GM18907 (cell line): ENCODE measurements around the gene CNGA2.

Experiments used
- ATAC-seq: cut with Tn5 transposase; IDR thresholded peaks from one replicate; pipeline ENCODE4 v1.9.1; 2021; ENCODE audit warnings: mild to moderate bottlenecking, moderate library complexity; ENCODE audit not compliant: unreplicated experiment

CNGA2 gene

DNA sequence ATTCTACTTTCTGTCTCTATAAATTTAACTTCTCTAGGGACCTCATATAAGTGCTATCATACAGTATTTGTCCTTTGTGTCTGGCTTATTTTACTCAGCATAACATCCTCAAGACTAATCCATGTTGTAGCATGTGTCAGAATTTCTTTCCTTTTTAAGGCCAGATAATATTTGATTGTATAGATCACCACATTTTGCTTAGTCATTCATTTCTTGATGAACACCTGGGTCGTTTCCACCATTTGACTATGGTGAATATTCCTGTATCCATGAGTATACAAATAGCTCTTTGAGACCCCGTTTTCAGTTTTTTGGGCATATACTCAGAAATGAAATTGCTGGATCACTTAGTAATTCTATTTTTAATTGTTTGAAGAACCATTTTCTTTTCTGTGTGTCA lies 12.0 kb downstream of the CNGA2 start:
- no peak for ATAC-seq

DNA sequence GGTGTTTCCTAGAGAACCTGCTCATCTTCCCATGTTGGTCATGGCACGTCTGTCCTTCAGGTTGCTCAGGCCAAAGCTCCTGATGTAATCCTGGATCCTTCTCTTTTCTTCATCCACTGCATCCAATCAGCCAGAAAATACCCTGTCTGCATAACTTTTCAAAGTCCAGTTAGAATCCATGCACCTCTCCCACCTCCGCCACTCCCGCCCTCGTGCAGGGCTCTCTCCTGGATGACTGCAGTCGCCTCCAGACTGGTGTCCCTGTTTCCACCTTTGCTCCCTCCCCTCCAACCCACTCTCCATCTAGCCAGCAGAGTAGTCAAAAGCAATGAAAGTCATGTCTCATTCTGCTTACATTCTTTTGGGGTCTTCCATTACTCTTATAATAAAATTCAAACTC lies 16.0 kb downstream of the CNGA2 start:
- no peak for ATAC-seq

DNA sequence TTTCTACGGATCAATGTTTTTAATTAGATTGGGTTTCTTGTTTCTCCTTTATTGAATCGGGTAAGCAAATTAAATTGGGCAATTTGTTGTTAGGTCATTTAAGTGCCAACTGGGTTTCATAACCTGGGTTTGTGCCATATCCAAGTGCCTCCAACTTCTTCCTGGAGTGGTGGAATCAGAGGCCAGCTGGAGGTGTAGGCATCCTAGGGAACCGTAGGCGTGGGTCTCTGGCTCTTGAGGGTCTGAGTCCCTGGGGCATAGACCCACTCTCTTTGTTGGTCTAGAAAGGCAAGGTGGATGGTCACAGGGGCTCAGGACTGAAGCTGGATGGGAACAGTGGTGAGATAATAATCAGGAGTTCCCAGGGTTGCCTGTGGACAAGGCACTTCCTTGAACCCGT lies 18.3 kb downstream of the CNGA2 start:
- ATAC-seq = no peak

DNA sequence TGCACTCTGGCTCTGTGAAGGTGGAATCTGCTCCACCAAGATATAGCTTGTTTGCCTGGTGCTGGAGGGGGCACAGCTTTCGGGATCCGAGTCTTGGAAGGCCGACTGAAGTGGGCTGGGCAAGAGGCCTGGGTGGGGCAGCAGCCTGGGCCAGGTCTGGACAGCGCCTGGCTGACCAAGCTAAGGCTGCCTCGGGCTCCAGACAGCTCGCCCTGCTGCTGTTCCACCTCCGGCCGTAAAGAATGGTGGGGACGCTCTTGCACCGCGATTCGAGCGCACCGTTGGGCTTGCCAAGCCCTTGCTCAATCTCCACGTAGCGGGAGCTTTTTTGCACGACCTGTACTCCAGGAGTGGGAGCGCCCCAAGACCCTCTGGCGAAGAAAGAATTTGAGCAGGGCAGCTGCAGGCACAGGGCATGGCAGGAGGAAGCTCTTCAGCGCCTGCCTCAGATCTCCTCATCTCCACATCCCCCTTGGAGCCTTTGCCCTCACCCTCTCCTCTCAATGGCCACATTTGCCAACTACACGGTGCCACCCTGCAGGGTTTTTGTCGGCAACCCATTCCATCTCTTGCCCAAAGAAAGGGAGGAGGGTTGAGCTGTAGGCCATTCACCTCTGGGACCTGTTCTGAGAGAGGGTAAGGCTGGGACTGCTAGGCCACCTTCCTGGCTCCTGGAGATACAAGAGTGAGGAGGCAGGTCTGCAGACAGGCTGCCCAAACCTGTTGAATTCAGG lies 18.9 kb downstream of the CNGA2 start:
- peak; percentile 80 for ATAC-seq

DNA sequence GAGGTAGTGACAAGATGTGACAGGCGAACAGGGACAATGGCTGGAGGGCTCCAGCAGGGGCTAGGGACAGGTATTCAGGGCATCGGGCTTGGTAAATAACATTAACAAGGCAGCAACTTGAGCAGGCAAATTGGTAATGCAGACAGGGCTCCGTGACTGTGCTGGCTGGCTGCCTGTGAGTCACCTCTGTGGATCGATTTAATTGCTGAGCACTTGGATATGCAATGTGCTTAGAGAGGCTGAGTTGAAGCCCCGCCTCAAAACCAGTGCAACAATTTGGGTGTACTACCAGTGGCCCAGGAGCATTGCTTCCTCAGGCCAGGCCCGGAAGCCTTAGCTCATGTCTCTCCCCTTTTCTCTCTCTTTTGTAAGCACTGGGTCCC lies 19.5 kb downstream of the CNGA2 start:
- ATAC-seq = no peak

DNA sequence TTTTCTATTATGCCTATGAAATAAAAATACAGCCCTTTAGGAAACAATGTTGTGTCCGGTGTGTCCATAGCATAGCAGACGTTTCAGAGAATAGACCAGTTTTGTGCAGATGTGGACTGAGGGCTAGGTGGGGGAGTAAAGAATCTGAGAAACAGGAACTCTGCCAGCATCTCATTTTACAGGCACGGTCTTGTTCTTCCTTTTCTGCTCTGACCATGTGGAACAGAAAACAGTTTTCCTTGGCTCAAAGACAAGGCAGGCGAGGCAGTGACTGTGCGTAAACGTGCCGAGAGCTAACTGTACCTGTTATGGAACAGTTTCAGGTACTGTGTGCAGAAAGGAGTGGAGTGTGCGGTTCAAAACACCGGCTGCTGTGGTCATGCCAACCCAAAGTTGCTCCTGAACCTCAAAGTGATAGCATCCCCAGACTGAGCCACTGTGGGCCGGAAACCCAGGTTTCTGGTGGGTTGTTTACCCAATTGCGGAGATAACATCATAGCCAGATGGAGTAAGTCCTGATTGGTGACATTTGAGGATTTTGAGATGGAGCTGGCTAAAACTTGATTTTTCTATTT lies 20.2 kb downstream of the CNGA2 start:
- ATAC-seq = no peak

DNA sequence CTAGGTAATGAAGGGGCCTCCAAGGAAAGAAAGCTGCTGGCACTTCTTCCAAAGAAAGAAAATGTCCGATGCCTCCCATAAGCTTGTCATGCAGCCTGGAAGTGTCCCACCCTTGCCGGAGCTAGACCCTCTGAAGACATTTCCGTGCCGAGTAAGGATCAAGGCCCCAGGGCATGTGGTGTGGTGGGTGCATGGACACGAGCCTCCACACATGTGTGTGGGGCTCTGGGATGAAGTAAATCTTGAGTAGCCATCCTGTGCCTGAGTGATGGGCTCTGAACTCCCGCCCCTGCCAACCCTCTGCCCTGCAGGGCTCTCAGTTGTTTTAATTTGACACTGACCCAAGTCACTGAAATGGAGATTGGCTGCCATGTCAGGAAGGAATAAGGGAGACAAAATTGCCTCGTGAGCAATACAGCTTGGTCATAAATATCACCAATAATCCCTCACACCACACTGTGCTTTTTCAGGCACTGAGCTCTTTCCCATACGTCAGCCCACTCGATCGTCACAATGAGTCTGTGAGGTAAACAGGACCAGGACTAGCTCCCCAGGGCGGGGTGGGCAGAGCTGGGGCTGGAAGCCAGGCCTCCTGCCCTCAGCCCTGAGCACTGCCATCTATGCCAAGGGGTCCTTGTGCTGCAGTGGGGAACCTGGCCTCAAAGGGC lies 24.6 kb downstream of the CNGA2 start:
- ATAC-seq = no peak

DNA sequence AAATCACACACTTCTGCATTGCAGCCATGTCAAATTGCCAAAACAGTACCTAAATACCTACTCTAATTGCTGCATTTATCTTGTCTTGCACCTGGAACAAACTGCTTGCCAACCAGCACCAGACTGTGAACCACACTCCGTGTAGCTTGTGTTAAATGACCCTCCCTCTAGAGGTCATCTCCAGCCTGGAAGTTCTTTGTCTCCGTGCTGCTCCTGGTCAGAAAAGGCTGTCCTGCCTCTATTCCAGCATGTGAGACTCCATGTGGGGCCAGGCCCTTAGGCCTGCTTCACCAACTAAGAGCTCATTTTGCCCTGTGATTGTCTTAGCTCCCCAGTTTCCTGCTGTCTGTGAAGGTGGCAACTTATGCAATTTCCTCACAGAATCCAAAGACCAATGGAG lies 28.3 kb downstream of the CNGA2 start:
- ATAC-seq = no peak

DNA sequence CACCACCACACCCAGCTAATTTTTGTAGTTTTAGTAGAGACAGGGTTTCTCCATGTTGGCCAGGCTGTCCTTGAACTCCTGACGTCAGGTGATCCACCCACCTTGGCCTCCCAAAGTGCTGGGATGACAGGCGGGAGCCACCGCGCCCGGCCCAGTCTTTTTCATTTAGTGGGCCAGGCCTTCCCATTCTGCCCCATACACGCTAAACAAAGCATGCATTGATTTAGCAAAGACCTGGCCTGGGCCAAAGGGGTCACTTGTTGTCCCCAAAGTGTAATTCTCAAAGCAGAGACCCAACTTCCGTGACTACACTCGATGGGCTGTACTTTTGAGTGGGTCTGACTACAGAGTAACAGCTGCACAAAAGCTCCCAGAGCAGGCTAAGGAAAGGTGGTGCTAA lies 29.2 kb downstream of the CNGA2 start:
- no peak for ATAC-seq

DNA sequence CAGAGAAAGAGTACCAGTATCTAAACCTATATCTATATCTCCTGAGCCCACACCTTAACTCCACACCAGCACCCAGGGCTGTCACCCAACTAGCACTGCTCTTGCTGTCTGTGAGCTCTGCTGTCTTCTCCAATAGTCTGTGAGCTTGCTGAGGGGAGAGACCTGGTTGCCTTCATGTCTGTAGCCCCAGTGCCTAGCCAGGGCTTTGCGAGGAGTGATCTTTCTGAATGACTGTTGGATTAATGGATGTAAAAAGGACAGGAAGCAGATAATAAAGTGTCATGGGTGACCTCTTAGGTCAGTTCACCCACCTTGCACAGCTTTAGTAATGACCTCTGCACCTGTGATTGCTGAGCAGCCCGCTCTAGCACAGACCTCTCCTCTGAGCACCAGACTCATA lies 30.5 kb downstream of the CNGA2 start:
- ATAC-seq = no peak

DNA sequence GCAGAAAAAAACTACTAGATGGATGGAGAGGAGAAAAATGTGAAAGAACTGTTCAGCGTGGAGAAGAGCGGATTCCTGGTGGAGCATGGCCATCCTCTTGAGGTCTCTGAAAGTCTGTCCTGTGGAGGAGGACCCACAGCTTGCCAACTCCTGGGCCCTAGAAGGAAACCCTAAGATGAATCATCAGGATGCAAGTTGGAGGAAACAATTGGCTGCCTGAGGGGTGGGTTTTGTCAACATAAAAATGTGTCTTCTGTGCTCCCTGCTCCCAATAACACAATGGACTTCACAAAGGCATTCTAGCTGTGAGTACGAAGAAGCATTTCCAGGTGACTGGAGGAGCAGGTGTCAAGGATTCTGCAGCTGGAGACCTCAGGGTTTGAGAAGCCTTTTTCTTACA lies 37.2 kb downstream of the CNGA2 start:
- ATAC-seq = no peak

DNA sequence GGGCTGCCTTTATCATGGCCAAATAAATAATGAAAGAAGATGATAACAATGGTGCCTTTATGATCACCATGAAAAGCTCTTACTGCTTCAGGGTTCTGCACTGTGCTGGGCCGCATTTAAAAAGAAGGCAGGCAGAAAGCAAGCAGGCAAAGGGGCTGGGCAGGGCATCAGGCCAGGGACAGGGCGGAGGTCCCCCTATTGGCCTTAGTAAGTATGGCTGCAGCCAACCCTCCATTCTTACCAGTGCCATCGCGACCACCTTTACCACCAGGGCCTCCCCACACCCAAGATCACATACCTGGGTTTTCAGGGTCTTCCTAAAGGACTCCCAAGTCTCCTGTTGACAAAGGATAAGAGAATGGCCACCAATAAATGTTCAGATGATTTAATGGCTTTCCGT lies 38.9 kb downstream of the CNGA2 start:
- no peak for ATAC-seq

DNA sequence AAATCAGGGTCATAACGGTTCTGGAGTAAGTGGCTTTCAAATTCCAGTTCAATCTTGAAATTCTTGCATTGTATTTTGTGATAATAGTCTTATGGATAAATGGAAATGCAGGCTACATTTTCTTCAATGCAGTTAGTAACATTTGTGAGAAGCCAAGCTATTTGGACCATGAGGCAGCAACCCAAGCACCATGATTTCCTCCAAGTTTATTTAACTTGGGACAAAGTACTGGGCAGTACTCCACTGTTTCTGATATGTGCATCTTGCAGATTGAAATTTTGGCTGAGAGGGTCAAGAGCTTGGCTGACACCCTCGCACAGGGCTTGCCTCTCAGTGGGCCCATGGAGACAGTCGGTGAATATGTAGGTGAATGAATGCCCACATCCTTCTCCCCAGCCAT lies 39.9 kb downstream of the CNGA2 start:
- ATAC-seq = no peak

DNA sequence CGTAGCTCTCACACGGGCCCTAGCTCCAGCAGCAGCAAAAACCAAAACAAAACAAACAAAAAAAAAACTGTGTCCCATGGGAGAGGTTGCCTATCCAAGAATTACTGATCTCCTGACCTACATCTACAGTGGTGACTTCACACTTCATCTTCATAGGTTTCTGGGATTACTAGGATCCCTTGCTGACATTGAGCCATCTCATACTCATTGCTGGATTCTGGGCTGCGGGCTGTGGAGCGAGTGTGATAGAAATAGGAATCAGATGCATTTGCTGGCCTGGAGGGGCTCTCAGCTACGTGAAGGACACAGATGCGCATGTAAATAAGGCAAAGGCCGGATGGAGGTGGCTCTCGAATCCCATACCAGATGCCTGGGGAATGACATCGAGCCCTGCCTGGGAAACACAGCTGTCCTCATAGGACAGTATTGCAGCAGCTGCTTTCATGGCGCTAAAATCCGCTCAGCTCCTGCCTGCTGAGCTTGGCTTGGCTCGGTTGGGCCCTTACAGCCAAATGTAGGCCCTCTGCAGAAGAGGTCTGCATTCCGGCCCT lies 41.7 kb downstream of the CNGA2 start:
- no peak for ATAC-seq

DNA sequence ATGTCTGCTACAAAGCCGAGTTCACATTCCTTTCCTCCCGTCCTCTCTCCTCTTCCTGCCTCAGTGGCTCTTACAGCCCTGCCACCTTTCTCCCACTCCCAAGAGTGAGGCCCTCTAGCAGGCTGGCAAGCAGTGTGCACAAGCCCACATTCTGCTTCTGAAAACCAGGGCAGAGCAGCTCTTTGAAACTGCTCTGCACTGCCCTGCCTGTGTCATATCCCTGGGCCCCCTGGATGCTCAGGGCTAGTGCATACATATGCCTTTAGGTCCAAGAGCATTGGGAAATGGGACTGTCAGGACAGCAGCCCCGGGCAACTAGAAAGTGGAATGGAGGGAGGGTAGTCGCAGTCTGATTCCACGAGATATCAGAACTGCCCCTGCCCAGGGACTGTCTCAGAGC lies 42.4 kb downstream of the CNGA2 start:
- ATAC-seq = no peak

DNA sequence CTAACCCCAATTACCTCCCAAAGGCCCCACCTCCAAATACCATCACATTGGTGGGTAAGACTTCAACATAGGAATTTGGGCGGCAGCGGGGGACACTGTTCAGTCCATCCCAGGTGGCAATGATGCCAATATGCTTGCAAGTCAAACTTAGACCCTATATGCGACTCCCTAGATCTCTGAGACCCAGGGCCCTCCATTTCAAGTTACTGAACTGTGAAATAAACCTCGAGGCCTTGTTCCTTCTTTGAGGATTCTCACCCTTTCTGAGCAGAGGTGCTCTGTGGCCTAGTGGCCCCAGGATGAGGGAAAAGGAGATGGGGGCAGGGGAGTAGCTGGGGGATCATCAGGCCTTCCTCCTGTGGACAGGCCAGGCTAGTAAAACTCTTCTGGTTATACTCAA lies 44.7 kb downstream of the CNGA2 start:
- ATAC-seq = no peak

DNA sequence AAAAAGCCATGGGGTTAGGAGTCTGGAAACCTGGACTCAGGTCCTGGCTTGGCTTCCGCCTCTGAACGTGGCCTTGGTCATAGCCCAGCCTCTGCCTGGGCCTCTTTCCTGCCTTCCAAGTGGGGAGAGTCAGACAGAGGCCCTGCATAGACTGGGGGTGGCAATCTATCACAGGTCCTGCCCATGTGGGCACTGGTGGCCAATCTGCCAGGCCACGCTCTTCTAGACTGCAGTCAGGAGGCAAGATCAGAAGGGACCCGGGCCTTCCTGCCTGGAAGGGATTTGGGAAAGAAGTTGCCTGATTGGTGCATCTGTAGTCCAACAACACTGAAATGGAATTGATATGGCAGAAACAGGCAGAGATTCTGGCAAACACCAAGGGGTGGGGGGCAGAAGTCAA lies 46.1 kb downstream of the CNGA2 start:
- no peak for ATAC-seq

DNA sequence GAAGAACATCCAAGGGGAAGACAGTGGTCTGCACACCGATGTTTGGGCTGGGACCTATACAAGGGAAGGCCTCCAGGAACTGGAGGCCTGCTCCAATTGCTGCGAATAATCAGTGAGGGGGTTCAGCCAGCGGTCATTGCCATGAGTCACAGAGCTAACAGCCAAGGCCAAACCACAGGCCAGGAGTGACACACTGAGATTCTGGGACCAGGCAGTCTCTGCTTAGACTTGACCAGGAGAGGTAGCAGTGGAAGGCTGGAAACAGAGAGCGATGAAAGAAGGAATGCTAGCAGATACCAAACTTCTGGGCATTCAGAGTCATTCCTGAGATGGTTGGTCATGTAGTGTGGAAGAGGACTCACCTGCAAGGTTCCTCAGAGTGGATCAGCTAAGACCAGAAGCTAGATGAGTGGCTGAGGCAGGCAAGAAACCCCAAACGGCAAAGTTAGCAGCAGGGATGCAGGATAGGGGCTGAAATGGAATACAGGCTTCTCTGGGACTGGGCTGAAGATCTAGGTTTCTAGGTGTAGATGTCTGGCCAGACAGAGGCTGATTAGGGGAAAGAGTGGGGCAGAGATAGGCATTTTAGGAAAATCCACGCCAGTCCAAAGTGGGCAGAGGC lies 54.7 kb downstream of the CNGA2 start:
- no peak for ATAC-seq

DNA sequence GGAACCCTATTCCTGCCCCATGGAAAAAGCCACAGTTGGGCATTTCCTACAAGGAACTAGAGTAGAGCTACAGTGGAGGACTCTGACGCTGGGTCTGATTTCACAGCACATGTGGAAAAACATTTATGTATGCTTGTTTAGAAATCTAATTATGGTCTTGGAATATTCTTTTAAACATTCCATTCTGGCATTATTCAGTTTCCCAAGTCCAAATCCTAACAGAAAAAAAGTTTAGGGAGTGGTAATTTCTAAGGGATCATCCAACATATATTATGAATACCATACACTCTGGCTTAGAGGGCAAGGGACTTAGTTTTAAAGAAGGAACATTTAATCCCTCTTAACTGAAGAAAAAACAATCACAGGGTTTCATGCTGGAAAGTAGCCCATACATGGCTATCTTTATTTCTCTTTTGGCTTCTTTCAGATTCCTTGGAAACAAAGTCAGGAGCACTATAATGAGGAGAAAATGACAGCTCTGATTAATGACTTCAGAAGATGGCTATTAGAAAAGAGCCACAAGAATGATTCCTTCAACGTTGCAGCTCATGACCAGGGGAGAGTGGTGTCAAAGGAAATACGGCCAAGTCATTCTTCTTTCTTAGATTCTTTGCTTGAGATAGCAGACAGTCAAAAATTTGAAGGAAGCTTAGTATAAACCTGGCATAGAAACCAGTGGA lies 56.1 kb downstream of the CNGA2 start:
- no peak for ATAC-seq

DNA sequence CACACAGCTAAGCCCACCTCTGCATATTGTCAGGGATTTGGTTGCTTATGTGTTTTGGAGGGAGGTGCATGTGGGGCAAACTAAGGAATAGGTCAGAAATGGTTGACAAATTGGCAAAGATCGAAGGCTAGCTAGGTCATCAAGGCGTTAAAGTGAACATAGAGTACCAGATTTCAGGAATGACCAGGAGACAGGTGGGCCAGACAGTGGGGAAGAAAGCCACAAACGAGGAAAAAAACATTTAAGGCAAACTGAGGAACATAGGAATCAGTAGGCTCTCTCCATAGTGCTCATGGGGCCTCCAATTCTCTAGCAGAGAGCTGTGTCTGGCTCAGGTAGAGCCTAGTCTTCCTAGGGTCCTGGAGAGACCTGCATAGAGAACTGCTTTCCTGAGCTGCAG lies 57.4 kb downstream of the CNGA2 start:
- ATAC-seq = no peak

DNA sequence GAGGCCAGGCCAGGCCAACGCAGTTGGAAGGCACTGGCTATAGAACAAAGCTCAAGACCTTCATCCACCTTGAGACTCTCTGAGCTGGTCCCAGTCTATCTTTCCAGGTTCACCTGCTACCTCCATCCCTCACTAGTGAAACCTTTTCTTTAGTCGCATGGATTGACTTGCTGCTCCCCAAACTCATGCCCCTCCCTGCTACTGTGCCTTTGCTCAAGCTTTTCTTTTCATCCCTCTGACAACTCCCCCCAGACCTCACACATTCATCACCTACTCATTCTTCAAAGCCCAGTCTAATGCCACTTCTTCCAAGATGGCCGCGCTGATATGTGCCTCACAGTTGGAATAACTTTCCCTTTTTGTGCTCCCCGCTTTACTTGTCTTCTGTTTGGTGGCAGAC lies 58.0 kb downstream of the CNGA2 start:
- no peak for ATAC-seq
